GM18909 (cell line): ENCODE data around the gene TCEA2.
"Not testable (repeated sequence)": the region's sequence is repeated elsewhere in the genome, so short reads cannot be mapped to it uniquely, and the experiment has no call there.

ENCODE experiments used
- ATAC-seq: cut with Tn5 transposase; IDR thresholded peaks from one replicate; pipeline ENCODE4 v1.9.1; 2021; ENCODE audit warnings: mild to moderate bottlenecking; ENCODE audit not compliant: unreplicated experiment, poor library complexity

TCEA2 gene

GRCh38 chr20:64116541-64117431 is 53.8 kb downstream of the TCEA2 start:
- no peak for ATAC-seq

- ATAC-seq, result not testable (repeated sequence)
These were observed 54.4 kb downstream of the TCEA2 start for GRCh38 chr20:64117432-64117777.

GRCh38 chr20:64119301-64119680 is 56.3 kb downstream of the TCEA2 start:
- no peak for ATAC-seq

- no peak for ATAC-seq
These were observed 56.8 kb downstream of the TCEA2 start for GRCh38 chr20:64119681-64120341.

GRCh38 chr20:64121586-64121985 is 58.6 kb downstream of the TCEA2 start:
- no peak for ATAC-seq
